ENCODE data around the gene ZNF648. TPM values are rescaled to one million over a fixed set of nuclear protein-coding genes. Genes with fewer than 3 reads are reported as not detected.

ZNF648 gene
- total RNA-seq, 1 donor from 2014 or later = 0.81 TPM

- no peak overlapping the region for H3K27ac Mint-ChIP-seq
- peaks cover 5% of the 10 kb centered on the region for H3K4me1 Mint-ChIP-seq (ENCODE audit: low read depth)
- DNase-seq (ENCODE audit: low spot score, unreplicated experiment) = no peak
- H3K36me3 Mint-ChIP-seq (ENCODE audit: insufficient read depth) = no peaks in the 10 kb centered on the region
- TF ChIP-seq CTCF (IDR thresholded peaks at IDR 0.05; ENCODE audit: unreplicated experiment) = no peak
- H3K9me3 Mint-ChIP-seq (ENCODE audit: low read depth) = no peaks in the 10 kb centered on the region
- H3K4me3 Mint-ChIP-seq (ENCODE audit: low read depth) = no peak overlapping the region
- peaks cover 24% of the 10 kb centered on the region for H3K27me3 Mint-ChIP-seq
Observed at GRCh38 chr1:182071924-182072323, 10.4 kb upstream of the ZNF648 start.

GRCh38 chr1:182069028-182069466, 7.5 kb upstream of the ZNF648 start:
- Mint-ChIP-seq H3K27me3 (peaks cover 20% of the 10 kb centered on the region), H3K36me3 (ENCODE audit: insufficient read depth) (no peaks in the 10 kb centered on the region), H3K4me3 (ENCODE audit: low read depth) (no peak overlapping the region), H3K9me3 (ENCODE audit: low read depth) (no peaks in the 10 kb centered on the region), H3K4me1 (ENCODE audit: low read depth) (peaks cover 5% of the 10 kb centered on the region), H3K27ac (no peak overlapping the region)
- peak; percentile 78 for DNase-seq (ENCODE audit: low spot score, unreplicated experiment)
- TF ChIP-seq CTCF (IDR thresholded peaks at IDR 0.05; ENCODE audit: unreplicated experiment) = peak; percentile 80

GRCh38 chr1:182066934-182067333, 5.4 kb upstream of the ZNF648 start:
- H3K36me3 Mint-ChIP-seq (ENCODE audit: insufficient read depth) = no peaks in the 10 kb centered on the region
- no peak for TF ChIP-seq CTCF (IDR thresholded peaks at IDR 0.05; ENCODE audit: unreplicated experiment)
- H3K27me3 Mint-ChIP-seq = peaks cover 26% of the 10 kb centered on the region
- peaks cover 7% of the 10 kb centered on the region for H3K9me3 Mint-ChIP-seq (ENCODE audit: low read depth)
- H3K4me1 Mint-ChIP-seq (ENCODE audit: low read depth) = peaks cover 5% of the 10 kb centered on the region
- no peak overlapping the region for H3K27ac Mint-ChIP-seq
- DNase-seq (ENCODE audit: low spot score, unreplicated experiment) = no peak
- H3K4me3 Mint-ChIP-seq (ENCODE audit: low read depth) = no peak overlapping the region

- no peak for DNase-seq (ENCODE audit: low spot score, unreplicated experiment)
- no peak overlapping the region for H3K27ac Mint-ChIP-seq
- H3K27me3 Mint-ChIP-seq = peaks cover 37% of the 10 kb centered on the region
- peaks cover 7% of the 10 kb centered on the region for H3K9me3 Mint-ChIP-seq (ENCODE audit: low read depth)
- H3K4me1 Mint-ChIP-seq (ENCODE audit: low read depth) = peaks cover 13% of the 10 kb centered on the region
- no peaks in the 10 kb centered on the region for H3K36me3 Mint-ChIP-seq (ENCODE audit: insufficient read depth)
- no peak for TF ChIP-seq CTCF (IDR thresholded peaks at IDR 0.05; ENCODE audit: unreplicated experiment)
- no peak overlapping the region for H3K4me3 Mint-ChIP-seq (ENCODE audit: low read depth)
Observed at GRCh38 chr1:182065126-182065845, 3.8 kb upstream of the ZNF648 start.

GRCh38 chr1:182064611-182065010, 3.1 kb upstream of the ZNF648 start:
- TF ChIP-seq CTCF (IDR thresholded peaks at IDR 0.05; ENCODE audit: unreplicated experiment) = no peak
- no peak overlapping the region for H3K27ac Mint-ChIP-seq
- no peaks in the 10 kb centered on the region for H3K36me3 Mint-ChIP-seq (ENCODE audit: insufficient read depth)
- no peak overlapping the region for H3K4me3 Mint-ChIP-seq (ENCODE audit: low read depth)
- DNase-seq (ENCODE audit: low spot score, unreplicated experiment) = no peak
- peaks cover 7% of the 10 kb centered on the region for H3K9me3 Mint-ChIP-seq (ENCODE audit: low read depth)
- H3K27me3 Mint-ChIP-seq = peaks cover 37% of the 10 kb centered on the region
- peaks cover 13% of the 10 kb centered on the region for H3K4me1 Mint-ChIP-seq (ENCODE audit: low read depth)

Measured in progenitor cell of endocrine pancreas (in vitro differentiated cells).